ENCODE measurements around the gene TULP1. TPM values are rescaled to one million over a fixed set of nuclear protein-coding genes. Genes with fewer than 3 reads are reported as not detected.

The TULP1 gene
- total RNA-seq (2014; rRNA removed) (not detected in 2 replicates), Bru-seq, nascent RNA (not detected), BruChase-seq, experiment 1, labeled RNA remaining after a 6-hour chase (percentile 9 among the genes with signal in this experiment), BruChase-seq, experiment 2, labeled RNA remaining after a 2-hour chase (percentile 2 among the genes with signal in this experiment)
- long read RNA-seq, result 0 reads

DNA sequence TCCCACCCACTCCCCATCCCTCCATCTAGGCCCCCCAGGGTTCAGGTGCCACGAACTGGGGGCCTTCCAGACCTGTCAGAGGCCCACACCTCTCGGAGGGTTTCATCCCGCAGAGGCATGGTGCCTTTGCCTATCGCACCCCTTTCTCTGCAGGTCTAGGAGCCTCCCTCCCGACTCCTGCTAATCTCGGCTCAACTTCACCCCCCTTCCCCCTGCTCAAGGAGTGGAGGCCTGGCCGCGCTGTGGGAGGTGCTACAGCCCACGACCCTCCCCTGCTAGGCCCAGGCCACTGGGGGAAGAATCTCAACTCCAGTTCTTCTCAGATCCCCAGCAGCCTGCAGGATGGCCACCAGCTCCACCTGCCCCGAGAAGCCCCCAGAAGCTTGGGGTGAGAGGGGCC lies at the start of gene TULP1:
Gene TULP1, minus strand, starts transcription at position 157 of the 400 bp plus-strand sequence. Its CDS starts 38 bp downstream, at position 119.
- H4K20me1 ChIP-seq (ENCODE audit: low read length), result no peaks in the 10 kb centered on the region
- TF ChIP-seq EZH2phosphoT487 (IDR thresholded peaks at IDR 0.05; ENCODE audit: borderline replicate concordance, low read length) (no peak), EZH2 (IDR thresholded peaks at IDR 0.05; ENCODE audit: low read length, unreplicated experiment) (no peak)
- TF ChIP-seq, protein P1, sequence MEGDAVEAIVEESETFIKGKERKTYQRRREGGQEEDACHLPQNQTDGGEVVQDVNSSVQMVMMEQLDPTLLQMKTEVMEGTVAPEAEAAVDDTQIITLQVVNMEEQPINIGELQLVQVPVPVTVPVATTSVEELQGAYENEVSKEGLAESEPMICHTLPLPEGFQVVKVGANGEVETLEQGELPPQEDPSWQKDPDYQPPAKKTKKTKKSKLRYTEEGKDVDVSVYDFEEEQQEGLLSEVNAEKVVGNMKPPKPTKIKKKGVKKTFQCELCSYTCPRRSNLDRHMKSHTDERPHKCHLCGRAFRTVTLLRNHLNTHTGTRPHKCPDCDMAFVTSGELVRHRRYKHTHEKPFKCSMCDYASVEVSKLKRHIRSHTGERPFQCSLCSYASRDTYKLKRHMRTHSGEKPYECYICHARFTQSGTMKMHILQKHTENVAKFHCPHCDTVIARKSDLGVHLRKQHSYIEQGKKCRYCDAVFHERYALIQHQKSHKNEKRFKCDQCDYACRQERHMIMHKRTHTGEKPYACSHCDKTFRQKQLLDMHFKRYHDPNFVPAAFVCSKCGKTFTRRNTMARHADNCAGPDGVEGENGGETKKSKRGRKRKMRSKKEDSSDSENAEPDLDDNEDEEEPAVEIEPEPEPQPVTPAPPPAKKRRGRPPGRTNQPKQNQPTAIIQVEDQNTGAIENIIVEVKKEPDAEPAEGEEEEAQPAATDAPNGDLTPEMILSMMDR (conservative IDR thresholded peaks at IDR 0.05; ENCODE audit: low read depth, low read length), result no peak
- intact Hi-C loops (cut with micrococcal nuclease), result no loop called here
- H3K79me2 ChIP-seq (ENCODE audit: low read length), result no peaks in the 10 kb centered on the region
- no peaks in the 10 kb centered on the region for H3K36me3 ChIP-seq (ENCODE audit: low read depth, low read length)
- H3K9ac ChIP-seq (ENCODE audit: low read length), result no peak within 1 kb of the TSS
- no peaks in the 10 kb centered on the region for H3F3A ChIP-seq (ENCODE audit: low read length, unreplicated experiment)
- H3K4me3 ChIP-seq (ENCODE audit: low read length), result no peak within 1 kb of the TSS
- no peak within 1 kb of the TSS for H2AFZ ChIP-seq (ENCODE audit: low read length)
- H3K4me1 ChIP-seq (ENCODE audit: insufficient read depth, low read length), result no peaks in the 10 kb centered on the region
- ATAC-seq (no peak), DNase-seq (no peak)
- H3K4me2 ChIP-seq (ENCODE audit: low read length), result no peak within 1 kb of the TSS
- H3K27me3 ChIP-seq (ENCODE audit: low read length), result no peaks in the 10 kb centered on the region
- H3K9me2 ChIP-seq (replicated peaks; ENCODE audit: low read length), result no peaks in the 10 kb centered on the region
- H3K27ac ChIP-seq (ENCODE audit: low read length), result no peak within 1 kb of the TSS
- H3K9me3 ChIP-seq (ENCODE audit: low read length), result no peaks in the 10 kb centered on the region
- CTCF ChIA-PET, result no interaction called here
- BruUV-seq (replicated peaks), result no TSS peak
- POLR2A ChIA-PET (ENCODE audit: unreplicated experiment), result no interaction called here

DNA sequence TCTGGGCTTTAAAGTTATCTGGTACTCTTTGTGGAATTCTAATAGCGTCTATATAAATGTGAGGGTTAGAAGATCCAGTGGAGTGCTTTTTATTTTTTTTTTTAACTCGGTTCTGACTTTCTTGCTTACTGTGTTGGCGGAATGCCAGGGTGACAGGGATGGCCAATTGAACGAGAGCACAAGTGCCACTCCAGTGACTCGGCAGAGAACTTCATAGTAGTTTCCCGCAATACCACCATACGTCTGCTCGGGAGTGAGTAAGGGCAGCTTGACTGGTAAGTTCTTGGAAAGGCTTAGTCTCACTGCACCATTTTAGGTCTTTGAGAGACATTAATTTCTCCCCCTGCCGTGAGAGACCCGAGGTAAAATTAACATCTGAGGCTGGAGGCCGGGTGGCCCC lies 49.4 kb upstream of the TULP1 start:
- intact Hi-C loops (cut with micrococcal nuclease), result no loop called here
- ChIA-PET POLR2A (ENCODE audit: unreplicated experiment) (no interaction called here), CTCF (interaction anchor here (0.6 kb wide), 2 partner anchors 10 to 41 kb away, joined by 3 to 4 read pairs; no protein-coding TSS in a partner anchor)

More for the DNA sequence above, 49.4 kb upstream of the TULP1 start:
- peaks cover 22% of the 10 kb centered on the region for H3K27me3 ChIP-seq (ENCODE audit: low read length)
- H3K4me1 ChIP-seq (ENCODE audit: insufficient read depth, low read length), result no peaks in the 10 kb centered on the region
- DNase-seq, result peak; percentile 22
- H3K4me3 ChIP-seq (ENCODE audit: low read length), result no peak overlapping the region
- H3F3A ChIP-seq (ENCODE audit: low read length, unreplicated experiment), result no peaks in the 10 kb centered on the region
- no peaks in the 10 kb centered on the region for H3K9me2 ChIP-seq (replicated peaks; ENCODE audit: low read length)
- H4K20me1 ChIP-seq (ENCODE audit: low read length), result no peaks in the 10 kb centered on the region
- H3K9ac ChIP-seq (ENCODE audit: low read length), result no peak overlapping the region
- no peak overlapping the region for H3K4me2 ChIP-seq (ENCODE audit: low read length)
- H3K36me3 ChIP-seq (ENCODE audit: low read depth, low read length), result no peaks in the 10 kb centered on the region
- BruUV-seq (replicated peaks), result no TSS peak
- ATAC-seq, result no peak
- peaks cover 3% of the 10 kb centered on the region; the same call in 1 of the 2 replicates for H3K9me3 ChIP-seq (ENCODE audit: low read length)
- H3K27ac ChIP-seq (ENCODE audit: low read length), result no peak overlapping the region
- H3K79me2 ChIP-seq (ENCODE audit: low read length), result no peaks in the 10 kb centered on the region
- peak overlapping the region; percentile 16; the same call in 1 of the 2 replicates for H2AFZ ChIP-seq (ENCODE audit: low read length)
- TF ChIP-seq EZH2phosphoT487 (IDR thresholded peaks at IDR 0.05; ENCODE audit: borderline replicate concordance, low read length) (no peak), EZH2 (IDR thresholded peaks at IDR 0.05; ENCODE audit: low read length, unreplicated experiment) (no peak)
- TF ChIP-seq, protein P1 (conservative IDR thresholded peaks at IDR 0.05; ENCODE audit: low read depth, low read length), result no peak
